OCI-LY3 (cell line): Measurements from ENCODE around the gene ENSA.

Experiments
- H2AFZ ChIP-seq: fragments of 200-600, 300-600 bp; shearing (Covaris generic); 2 replicates; pipeline ENCODE4 v1.6.0; 2014; ENCODE audit warnings: antibody characterized with exemption, low read depth, low read length
- H3K27ac ChIP-seq: fragments of 200-600, 300-600 bp; sonication (generic); 2 replicates; pipeline ENCODE4 v1.5.1; 2014; ENCODE audit warnings: mild to moderate bottlenecking, low read length, moderate library complexity, mixed read lengths
- H3K27me3 ChIP-seq: fragments of 200-600, 300-600 bp; sonication (generic); 2 replicates; pipeline ENCODE4 v1.6.1; 2014; ENCODE audit warnings: low read depth, low read length, mixed read lengths
- H3K36me3 ChIP-seq: fragments of 200-600, 300-600 bp; sonication (generic); replicated peaks from 2 replicates; pipeline ENCODE3; 2014; ENCODE audit warnings: low read depth, low read length, mixed read lengths
- H3K4me1 ChIP-seq: fragments of 300-600, 200-600 bp; sonication (generic); 2 replicates; pipeline ENCODE4 v1.6.1; 2014; ENCODE audit warnings: low read length, mixed read lengths
- H3K4me2 ChIP-seq: fragments of 200-600, 300-600 bp; sonication (generic); 2 replicates; pipeline ENCODE4 v1.6.1; 2014; ENCODE audit warnings: low read length, mixed read lengths
- H3K4me3 ChIP-seq: fragments of 300-600, 200-600 bp; sonication (generic); 2 replicates; pipeline ENCODE4 v1.5.1; 2014; ENCODE audit warnings: antibody characterized with exemption, mild to moderate bottlenecking, low read length, moderate library complexity
- H3K79me2 ChIP-seq: fragments of 300-600, 200-600 bp; shearing (Covaris generic); 2 replicates; pipeline ENCODE4 v1.6.1; 2014; ENCODE audit warnings: mild to moderate bottlenecking, low read length, mixed read lengths
- H3K9ac ChIP-seq: fragments of 300-600, 200-600 bp; shearing (Covaris generic); 2 replicates; pipeline ENCODE4 v1.6.0; 2014; ENCODE audit warnings: mild to moderate bottlenecking, low read length, moderate library complexity
- H3K9me3 ChIP-seq: fragments of 200-600, 300-600 bp; shearing (Covaris generic); 2 replicates; pipeline ENCODE4 v1.6.1; 2014; ENCODE audit warnings: low read length, mixed read lengths; ENCODE audit not compliant: insufficient read depth
- H4K20me1 ChIP-seq: fragments of 200-600, 300-600 bp; sonication (generic); 2 replicates; pipeline ENCODE4 v1.6.1; 2016; ENCODE audit warnings: low read length, mixed read lengths; ENCODE audit not compliant: insufficient read depth
- CTCF ChIP-seq: fragments of 200-600, 300-600 bp; sonication (generic); IDR thresholded peaks from 2 replicates; pipeline ENCODE4 v1.5.1; 2014; ENCODE audit warnings: antibody characterized with exemption, low read length, low read depth
- EZH2phosphoT487 ChIP-seq: fragments of 200-600 bp; shearing (Covaris generic); IDR thresholded peaks from 2 replicates; pipeline ENCODE4 v1.6.1; 2018; ENCODE audit warnings: antibody characterized with exemption, mixed run types, low read depth

The ENSA gene

GRCh38 chr1:150622303-150622975 lies 7.0 kb downstream of the ENSA start:
- peaks cover 56% of the 10 kb centered on the region for H3K36me3 ChIP-seq
- peak overlapping the region; percentile 32 for H3K27ac ChIP-seq
- no peak overlapping the region for H3K4me2 ChIP-seq

GRCh38 chr1:150621497-150622302 lies 7.7 kb downstream of the ENSA start:
- H4K20me1 ChIP-seq, result peaks cover 2% of the 10 kb centered on the region; the same call in 1 of the 2 replicates
- H3K36me3 ChIP-seq, result peaks cover 54% of the 10 kb centered on the region
- no peak overlapping the region for H3K4me3 ChIP-seq
- H3K27me3 ChIP-seq, result no peaks in the 10 kb centered on the region
- no peaks in the 10 kb centered on the region for H3K9me3 ChIP-seq
- H3K4me2 ChIP-seq, result no peak overlapping the region
- peaks cover 8% of the 10 kb centered on the region for H3K79me2 ChIP-seq
- no peak overlapping the region for H3K9ac ChIP-seq
- peaks cover 13% of the 10 kb centered on the region for H3K4me1 ChIP-seq
- H3K27ac ChIP-seq, result peak overlapping the region; percentile 32
- no peak overlapping the region for H2AFZ ChIP-seq
- TF ChIP-seq EZH2phosphoT487 (no peak), CTCF (peak; percentile 89)

More at GRCh38 chr1:150622303-150622975, 7.0 kb downstream of the ENSA start:
- Histone ChIP-seq H4K20me1 (peaks cover 4% of the 10 kb centered on the region; the same call in 1 of the 2 replicates), H3K79me2 (peaks cover 15% of the 10 kb centered on the region), H3K27me3 (no peaks in the 10 kb centered on the region), H3K4me3 (no peak overlapping the region), H3K9me3 (no peaks in the 10 kb centered on the region), H2AFZ (no peak overlapping the region), H3K4me1 (peaks cover 13% of the 10 kb centered on the region), H3K9ac (no peak overlapping the region)
- TF ChIP-seq CTCF, result no peak
- TF ChIP-seq EZH2phosphoT487, result no peak

GRCh38 chr1:150620919-150621318 lies 8.5 kb downstream of the ENSA start:
- peaks cover 3% of the 10 kb centered on the region for H3K79me2 ChIP-seq
- TF ChIP-seq CTCF, result no peak
- TF ChIP-seq EZH2phosphoT487, result no peak
- no peaks in the 10 kb centered on the region for H3K27me3 ChIP-seq
- H4K20me1 ChIP-seq, result peaks cover 2% of the 10 kb centered on the region; the same call in 1 of the 2 replicates
- H2AFZ ChIP-seq, result no peak overlapping the region
- no peak overlapping the region for H3K4me2 ChIP-seq
- H3K4me1 ChIP-seq, result peaks cover 13% of the 10 kb centered on the region
- no peaks in the 10 kb centered on the region for H3K9me3 ChIP-seq
- no peak overlapping the region for H3K27ac ChIP-seq
- no peak overlapping the region for H3K9ac ChIP-seq
- peaks cover 53% of the 10 kb centered on the region for H3K36me3 ChIP-seq
- H3K4me3 ChIP-seq, result no peak overlapping the region
